ENCODE measurements around the gene GCC1.

The GCC1 gene

DNA sequence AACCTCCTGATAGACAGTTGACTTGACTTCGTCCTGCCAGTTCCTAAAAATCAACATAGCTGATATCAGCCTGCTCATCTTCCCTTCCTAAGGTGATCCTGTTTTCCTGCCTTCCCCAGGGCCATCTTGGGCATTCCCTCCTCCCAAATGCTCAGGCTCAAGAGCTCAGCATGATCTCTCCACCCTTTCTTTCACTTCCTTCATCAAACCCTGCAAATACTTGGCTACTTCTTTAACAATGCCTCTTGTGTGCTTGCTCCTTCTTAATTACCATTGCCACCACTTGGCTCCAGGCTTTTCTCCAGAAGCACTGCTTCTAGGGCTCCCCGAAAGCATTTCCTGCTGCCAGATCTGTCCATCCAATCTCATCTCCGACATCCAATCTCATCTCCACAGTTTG is 15.5 kb upstream of the GCC1 start:
- no peak for DNase-seq (ENCODE audit: low read depth)
- no peak overlapping the region for H3K4me3 ChIP-seq (ENCODE audit: low read depth, low read length)
- TF ChIP-seq, protein P1, sequence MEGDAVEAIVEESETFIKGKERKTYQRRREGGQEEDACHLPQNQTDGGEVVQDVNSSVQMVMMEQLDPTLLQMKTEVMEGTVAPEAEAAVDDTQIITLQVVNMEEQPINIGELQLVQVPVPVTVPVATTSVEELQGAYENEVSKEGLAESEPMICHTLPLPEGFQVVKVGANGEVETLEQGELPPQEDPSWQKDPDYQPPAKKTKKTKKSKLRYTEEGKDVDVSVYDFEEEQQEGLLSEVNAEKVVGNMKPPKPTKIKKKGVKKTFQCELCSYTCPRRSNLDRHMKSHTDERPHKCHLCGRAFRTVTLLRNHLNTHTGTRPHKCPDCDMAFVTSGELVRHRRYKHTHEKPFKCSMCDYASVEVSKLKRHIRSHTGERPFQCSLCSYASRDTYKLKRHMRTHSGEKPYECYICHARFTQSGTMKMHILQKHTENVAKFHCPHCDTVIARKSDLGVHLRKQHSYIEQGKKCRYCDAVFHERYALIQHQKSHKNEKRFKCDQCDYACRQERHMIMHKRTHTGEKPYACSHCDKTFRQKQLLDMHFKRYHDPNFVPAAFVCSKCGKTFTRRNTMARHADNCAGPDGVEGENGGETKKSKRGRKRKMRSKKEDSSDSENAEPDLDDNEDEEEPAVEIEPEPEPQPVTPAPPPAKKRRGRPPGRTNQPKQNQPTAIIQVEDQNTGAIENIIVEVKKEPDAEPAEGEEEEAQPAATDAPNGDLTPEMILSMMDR (IDR thresholded peaks at IDR 0.05; ENCODE audit: insufficient read depth, low read depth, low read length, missing control alignments): no peak

DNA sequence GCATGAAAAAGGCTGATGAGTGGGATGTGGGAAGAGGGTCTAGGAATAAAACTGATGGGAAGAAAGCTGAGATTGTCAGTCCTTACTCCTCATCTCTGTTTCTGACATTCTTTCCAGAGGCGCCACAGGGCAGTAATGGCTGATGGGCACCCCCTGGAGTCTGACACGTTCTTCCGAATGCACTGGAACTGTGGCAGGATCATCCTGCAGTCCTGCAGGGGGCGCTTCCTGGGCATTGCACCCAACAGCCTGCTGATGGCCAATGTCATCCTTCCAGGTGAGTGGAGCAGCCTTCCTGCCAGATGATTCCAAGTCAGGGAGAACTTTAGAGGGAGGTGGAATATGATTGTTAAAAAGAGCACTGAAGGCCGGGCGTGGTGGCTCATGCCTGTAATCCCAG is 12.9 kb upstream of the GCC1 start:
- TF ChIP-seq, protein P1 (IDR thresholded peaks at IDR 0.05; ENCODE audit: insufficient read depth, low read depth, low read length, missing control alignments): peak; percentile 36
- H3K4me3 ChIP-seq (ENCODE audit: low read depth, low read length): no peak overlapping the region
- no peak for DNase-seq (ENCODE audit: low read depth)

DNA sequence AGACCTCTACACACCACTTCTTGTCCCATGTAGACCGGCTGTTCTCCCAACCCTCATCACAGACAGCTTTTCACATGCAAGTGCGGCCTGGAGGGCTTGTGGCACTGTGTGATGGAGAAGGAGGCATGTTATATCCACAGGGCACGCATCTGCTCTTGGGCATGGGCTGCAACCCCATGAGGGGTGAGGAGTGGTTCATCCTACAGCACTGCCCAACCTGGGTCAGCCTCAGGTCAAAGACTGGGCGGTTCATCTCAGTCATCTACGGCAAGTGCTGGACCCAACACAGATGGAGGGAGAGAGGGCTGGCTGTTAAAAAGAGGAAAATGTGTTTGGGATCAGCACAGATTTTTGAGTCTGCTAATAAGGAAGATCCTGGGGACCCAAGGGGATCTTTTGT is 10.3 kb upstream of the GCC1 start:
- no peak overlapping the region for H3K4me3 ChIP-seq (ENCODE audit: low read depth, low read length)
- TF ChIP-seq, protein P1 (IDR thresholded peaks at IDR 0.05; ENCODE audit: insufficient read depth, low read depth, low read length, missing control alignments): no peak
- DNase-seq (ENCODE audit: low read depth): no peak

DNA sequence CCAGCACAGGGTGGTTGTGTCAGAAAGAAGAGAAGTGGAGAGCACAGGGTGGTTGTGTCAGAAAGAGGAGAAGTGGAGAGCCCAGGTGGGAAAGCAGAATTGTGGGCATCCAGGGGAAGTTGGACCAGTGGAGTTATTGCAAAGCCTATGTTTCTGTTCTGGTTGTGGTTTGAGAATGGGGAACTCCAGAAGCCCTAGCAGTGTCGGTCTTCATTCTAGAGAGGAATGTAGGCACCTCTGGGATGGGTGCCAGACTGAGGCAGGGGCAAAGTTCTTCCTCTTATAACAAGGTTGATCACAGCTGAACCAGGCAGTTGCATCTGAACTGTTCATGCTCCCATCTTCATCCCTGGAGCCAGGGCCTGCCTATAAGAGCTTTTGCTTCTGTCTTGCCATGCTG is 9.1 kb upstream of the GCC1 start:
- TF ChIP-seq, protein P1 (IDR thresholded peaks at IDR 0.05; ENCODE audit: insufficient read depth, low read depth, low read length, missing control alignments): no peak
- no peak overlapping the region for H3K4me3 ChIP-seq (ENCODE audit: low read depth, low read length)
- no peak for DNase-seq (ENCODE audit: low read depth)

DNA sequence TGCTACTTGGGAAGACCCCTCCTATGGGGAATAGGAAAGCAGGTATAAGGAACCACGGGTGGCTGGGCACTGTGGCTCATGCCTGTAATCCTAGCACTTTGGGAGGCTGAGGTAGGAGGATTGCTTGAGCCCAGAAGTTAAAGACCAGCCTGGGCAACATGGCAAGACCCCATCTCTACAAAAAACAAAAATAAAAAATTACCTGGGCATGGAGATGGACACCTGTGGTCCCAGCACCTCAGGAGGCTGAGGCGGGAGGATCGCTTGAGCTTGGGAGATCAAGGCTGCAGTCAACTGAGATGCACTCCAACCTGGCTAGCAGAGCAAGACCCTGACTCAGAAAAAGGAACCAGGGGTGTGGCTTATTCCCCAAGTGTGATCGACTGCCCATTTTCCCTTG is 7.2 kb upstream of the GCC1 start:
- TF ChIP-seq, protein P1 (IDR thresholded peaks at IDR 0.05; ENCODE audit: insufficient read depth, low read depth, low read length, missing control alignments): no peak
- DNase-seq (ENCODE audit: low read depth): no peak
- H3K4me3 ChIP-seq (ENCODE audit: low read depth, low read length): no peak overlapping the region

DNA sequence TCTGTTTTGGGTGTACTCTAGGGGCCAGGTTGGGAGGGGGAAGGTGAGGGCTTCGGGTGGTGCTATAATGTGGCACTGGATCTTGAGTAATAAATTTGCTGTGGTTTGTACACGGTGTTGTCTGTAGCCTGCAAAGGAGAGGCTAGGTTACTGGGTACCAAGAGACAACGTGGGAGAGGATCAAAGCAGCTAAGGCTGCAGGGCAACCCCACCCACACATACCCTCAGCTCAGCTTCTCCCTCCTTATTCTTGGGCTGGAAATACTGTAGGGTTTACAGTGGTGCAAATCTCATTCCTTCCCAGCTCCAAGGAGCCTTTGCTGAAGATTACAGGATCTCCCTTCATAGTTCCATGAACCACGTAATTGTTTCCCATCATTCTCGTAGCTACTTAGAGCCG is 6.2 kb upstream of the GCC1 start:
- H3K4me3 ChIP-seq (ENCODE audit: low read depth, low read length): no peak overlapping the region
- TF ChIP-seq, protein P1 (IDR thresholded peaks at IDR 0.05; ENCODE audit: insufficient read depth, low read depth, low read length, missing control alignments): no peak
- DNase-seq (ENCODE audit: low read depth): no peak

DNA sequence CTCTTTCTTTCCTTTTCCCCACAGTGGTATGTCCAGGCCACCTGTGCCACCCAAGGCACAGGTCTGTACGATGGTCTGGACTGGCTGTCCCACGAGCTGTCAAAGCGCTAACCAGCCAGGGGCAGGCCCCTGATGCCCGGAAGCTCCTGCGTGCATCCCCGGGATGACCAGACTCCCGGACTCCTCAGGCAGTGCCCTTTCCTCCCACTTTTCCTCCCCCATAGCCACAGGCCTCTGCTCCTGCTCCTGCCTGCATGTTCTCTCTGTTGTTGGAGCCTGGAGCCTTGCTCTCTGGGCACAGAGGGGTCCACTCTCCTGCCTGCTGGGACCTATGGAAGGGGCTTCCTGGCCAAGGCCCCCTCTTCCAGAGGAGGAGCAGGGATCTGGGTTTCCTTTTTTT is 5.8 kb upstream of the GCC1 start:
- no peak overlapping the region for H3K4me3 ChIP-seq (ENCODE audit: low read depth, low read length)
- DNase-seq (ENCODE audit: low read depth): no peak
- TF ChIP-seq, protein P1 (IDR thresholded peaks at IDR 0.05; ENCODE audit: insufficient read depth, low read depth, low read length, missing control alignments): no peak
